ENCODE results near the gene HSF5. TPM values are rescaled to one million over a fixed set of nuclear protein-coding genes. Genes with fewer than 3 reads are reported as not detected.
"Not testable (repeated sequence)": the region's sequence is repeated elsewhere in the genome, so short reads cannot be mapped to it uniquely, and the experiment has no call there.

Gene HSF5
- total RNA-seq, 4 donors from 2014 or later: under 0.01 to 0.13 TPM; not detected in 2

GRCh38 chr17:58399974-58400373 lies 88.2 kb downstream of the HSF5 start:
- no peak for DNase-seq (ENCODE audit: extremely low spot score)
- Histone ChIP-seq H3K36me3 (no peaks in the 10 kb centered on the region), H3K27ac (replicated peaks in 1 of 4) (no peak overlapping the region), H3K9me3 (no peaks in the 10 kb centered on the region), H3K4me1 (no peaks in the 10 kb centered on the region), H3K27me3 (no peaks in the 10 kb centered on the region), H3K4me3 (no peak overlapping the region)
- TF ChIP-seq CTCF (IDR thresholded peaks at IDR 0.05) (no peak), POLR2A (IDR thresholded peaks at IDR 0.05; ENCODE audit: low read depth) (no peak), EP300 (IDR thresholded peaks at IDR 0.05) (no peak), POLR2AphosphoS5 (IDR thresholded peaks at IDR 0.05) (no peak)
- WGBS: 68% methylated on average over 3 of the region's 3 CpGs
- intact Hi-C loops (cut with DNase I): no loop called here

GRCh38 chr17:58398574-58399266 lies 89.5 kb downstream of the HSF5 start:
- WGBS: 52% methylated on average over 3 of the region's 3 CpGs
- Histone ChIP-seq H3K4me1 (no peaks in the 10 kb centered on the region), H3K27ac (replicated peaks in 1 of 4) (no peak overlapping the region), H3K9me3 (no peaks in the 10 kb centered on the region), H3K4me3 (no peak overlapping the region), H3K36me3 (no peaks in the 10 kb centered on the region), H3K27me3 (peaks cover 0 to 5% (median 0%) of the 10 kb centered on the region in 4 donors)
- intact Hi-C loops (cut with DNase I): no loop called here
- DNase-seq (ENCODE audit: extremely low spot score): no peak
- no peak for TF ChIP-seq EP300 (IDR thresholded peaks at IDR 0.05)
- no peak for TF ChIP-seq POLR2AphosphoS5 (IDR thresholded peaks at IDR 0.05)
- no peak for TF ChIP-seq CTCF (IDR thresholded peaks at IDR 0.05)
- no peak for TF ChIP-seq POLR2A (IDR thresholded peaks at IDR 0.05; ENCODE audit: low read depth)

- H3K4me3 ChIP-seq; H3K27ac ChIP-seq (replicated peaks in 1 of 4); H3K9me3 ChIP-seq; DNase-seq (ENCODE audit: extremely low spot score); H3K36me3 ChIP-seq; H3K27me3 ChIP-seq; H3K4me1 ChIP-seq; intact Hi-C loops (cut with DNase I): not testable (repeated sequence)
- 79% methylated on average over 5 of the region's 5 CpGs for WGBS
These were observed 90.8 kb downstream of the HSF5 start for GRCh38 chr17:58397421-58397820.

GRCh38 chr17:58396173-58396572 lies 92.0 kb downstream of the HSF5 start:
- TF ChIP-seq EP300 (IDR thresholded peaks at IDR 0.05): no peak
- TF ChIP-seq CTCF (IDR thresholded peaks at IDR 0.05): no peak
- TF ChIP-seq POLR2AphosphoS5 (IDR thresholded peaks at IDR 0.05): no peak
- TF ChIP-seq POLR2A (IDR thresholded peaks at IDR 0.05; ENCODE audit: low read depth): no peak
- no peak for DNase-seq (ENCODE audit: extremely low spot score)
- Histone ChIP-seq H3K9me3 (no peaks in the 10 kb centered on the region), H3K36me3 (no peaks in the 10 kb centered on the region), H3K4me3 (no peak overlapping the region), H3K27me3 (peaks cover 0 to 17% (median 0%) of the 10 kb centered on the region in 4 donors), H3K27ac (replicated peaks in 1 of 4) (no peak overlapping the region), H3K4me1 (peaks cover 0 to 6% (median 0%) of the 10 kb centered on the region in 4 donors)
- intact Hi-C loops (cut with DNase I): no loop called here
- 77% methylated on average over 4 of the region's 4 CpGs for WGBS

- no peaks in the 10 kb centered on the region for H3K9me3 ChIP-seq
- H3K27ac ChIP-seq (replicated peaks in 1 of 4): no peak overlapping the region
- intact Hi-C loops (cut with DNase I): no loop called here
- TF ChIP-seq POLR2AphosphoS5 (IDR thresholded peaks at IDR 0.05) (no peak), CTCF (IDR thresholded peaks at IDR 0.05) (no peak), POLR2A (IDR thresholded peaks at IDR 0.05; ENCODE audit: low read depth) (no peak), EP300 (IDR thresholded peaks at IDR 0.05) (no peak)
- no peak for DNase-seq (ENCODE audit: extremely low spot score)
- 87% methylated on average over 3 of the region's 3 CpGs for WGBS
- H3K36me3 ChIP-seq: no peaks in the 10 kb centered on the region
- H3K27me3 ChIP-seq: peaks cover 0 to 17% (median 0%) of the 10 kb centered on the region in 4 donors
- peaks cover 0 to 7% (median 0%) of the 10 kb centered on the region in 4 donors for H3K4me1 ChIP-seq
- H3K4me3 ChIP-seq: no peak overlapping the region
These were observed 93.5 kb downstream of the HSF5 start for GRCh38 chr17:58394534-58395223.

All from esophagus muscularis mucosa (tissue), 4 donors.